Neutrophil (primary cell): ENCODE data around the gene SMURF1.

Experiments used
- H3K27ac ChIP-seq: fragments of 200-600 bp; sonication (generic); 2 replicates; pipeline ENCODE4 v1.5.1; 2016; ENCODE audit warnings: mild to moderate bottlenecking, moderate library complexity
- H3K27me3 ChIP-seq: fragments of 200-600 bp; sonication (generic); 2 replicates; pipeline ENCODE4 v1.6.0; 2016; ENCODE audit warnings: mild to moderate bottlenecking
- H3K36me3 ChIP-seq: fragments of 200-600 bp; sonication (generic); 2 replicates; pipeline ENCODE4 v1.5.1; 2017
- H3K4me1 ChIP-seq, 2 experiments: fragments of 200-600 bp in 1 of 2; sonication (generic) in 1 of 2; 1 replicate in 1 of 2; 2 replicates in 1 of 2; pipeline versions ENCODE4 v1.5.1 to v1.6.1; 2013 to 2016; ENCODE audit warnings: low read depth in 1 of 2, low read length in 1 of 2, mild to moderate bottlenecking in 1 of 2, moderate library complexity in 1 of 2; ENCODE audit not compliant: control insufficient read depth in 1 of 2, insufficient read depth in 1 of 2
- H3K4me3 ChIP-seq, 2 experiments: fragments of 200-600 bp in 1 of 2; sonication (generic) in 1 of 2; 1 replicate in 1 of 2; 2 replicates in 1 of 2; pipeline ENCODE4 v1.5.1; 2013 to 2016; ENCODE audit warnings: low read depth in 1 of 2, low read length in 1 of 2, mild to moderate bottlenecking in 1 of 2, moderate library complexity in 1 of 2
- H3K9me3 ChIP-seq: fragments of 200-600 bp; sonication (generic); 2 replicates; pipeline ENCODE4 v1.5.1; 2016
- TF ChIP-seq, protein P1 (sequence below): fragments of 200-600 bp; sonication (generic); IDR thresholded peaks from 2 replicates; pipeline ENCODE4 v1.5.1; 2016; ENCODE audit warnings: antibody characterized with exemption

The SMURF1 gene

GRCh38 chr7:99037327-99037940 lies 106.5 kb downstream of the SMURF1 start:
- H3K36me3 ChIP-seq: peaks cover 99% of the 10 kb centered on the region
- no peaks in the 10 kb centered on the region for H3K4me1 ChIP-seq
- TF ChIP-seq, protein P1, sequence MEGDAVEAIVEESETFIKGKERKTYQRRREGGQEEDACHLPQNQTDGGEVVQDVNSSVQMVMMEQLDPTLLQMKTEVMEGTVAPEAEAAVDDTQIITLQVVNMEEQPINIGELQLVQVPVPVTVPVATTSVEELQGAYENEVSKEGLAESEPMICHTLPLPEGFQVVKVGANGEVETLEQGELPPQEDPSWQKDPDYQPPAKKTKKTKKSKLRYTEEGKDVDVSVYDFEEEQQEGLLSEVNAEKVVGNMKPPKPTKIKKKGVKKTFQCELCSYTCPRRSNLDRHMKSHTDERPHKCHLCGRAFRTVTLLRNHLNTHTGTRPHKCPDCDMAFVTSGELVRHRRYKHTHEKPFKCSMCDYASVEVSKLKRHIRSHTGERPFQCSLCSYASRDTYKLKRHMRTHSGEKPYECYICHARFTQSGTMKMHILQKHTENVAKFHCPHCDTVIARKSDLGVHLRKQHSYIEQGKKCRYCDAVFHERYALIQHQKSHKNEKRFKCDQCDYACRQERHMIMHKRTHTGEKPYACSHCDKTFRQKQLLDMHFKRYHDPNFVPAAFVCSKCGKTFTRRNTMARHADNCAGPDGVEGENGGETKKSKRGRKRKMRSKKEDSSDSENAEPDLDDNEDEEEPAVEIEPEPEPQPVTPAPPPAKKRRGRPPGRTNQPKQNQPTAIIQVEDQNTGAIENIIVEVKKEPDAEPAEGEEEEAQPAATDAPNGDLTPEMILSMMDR: no peak
- no peaks in the 10 kb centered on the region for H3K27me3 ChIP-seq
- H3K4me3 ChIP-seq: no peak overlapping the region
- no peak overlapping the region for H3K27ac ChIP-seq
- no peaks in the 10 kb centered on the region for H3K9me3 ChIP-seq

DNA sequence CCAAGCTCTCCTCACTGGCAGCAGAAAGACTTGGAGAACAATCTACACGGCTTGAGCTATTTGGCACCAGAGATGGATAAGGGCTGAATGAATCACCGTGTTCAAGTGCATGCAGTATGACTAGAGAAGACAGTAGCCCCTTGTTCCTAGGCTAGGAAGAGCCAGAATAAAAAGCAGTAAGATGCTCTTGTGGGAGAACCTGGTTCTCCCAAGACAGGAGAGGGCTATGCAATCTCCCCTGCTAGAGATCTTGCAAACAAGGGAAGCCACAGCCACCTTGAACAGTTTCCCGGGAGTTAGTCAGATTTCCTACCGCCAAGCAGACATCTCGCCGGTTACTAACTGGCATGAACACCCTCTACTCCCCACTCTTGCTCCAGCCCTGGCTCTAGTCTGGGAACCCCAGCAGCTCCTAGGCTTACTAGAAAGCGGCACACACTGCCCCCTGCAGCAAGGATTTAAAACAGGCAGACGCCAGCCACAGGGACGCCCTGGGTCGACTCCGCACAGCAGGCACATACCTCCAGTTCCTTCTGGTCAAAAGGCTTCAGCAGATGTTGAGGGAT lies 107.3 kb downstream of the SMURF1 start:
- no peaks in the 10 kb centered on the region for H3K4me1 ChIP-seq
- no peak overlapping the region for H3K4me3 ChIP-seq
- TF ChIP-seq, protein P1: no peak
- H3K27me3 ChIP-seq: no peaks in the 10 kb centered on the region
- H3K9me3 ChIP-seq: no peaks in the 10 kb centered on the region
- H3K36me3 ChIP-seq: peaks cover 99% of the 10 kb centered on the region
- H3K27ac ChIP-seq: no peak overlapping the region

GRCh38 chr7:99035723-99036545 lies 108.0 kb downstream of the SMURF1 start:
- no peak overlapping the region for H3K27ac ChIP-seq
- no peak overlapping the region for H3K4me3 ChIP-seq
- TF ChIP-seq, protein P1: no peak
- no peaks in the 10 kb centered on the region for H3K27me3 ChIP-seq
- H3K9me3 ChIP-seq: no peaks in the 10 kb centered on the region
- no peaks in the 10 kb centered on the region for H3K4me1 ChIP-seq
- peaks cover 99% of the 10 kb centered on the region for H3K36me3 ChIP-seq

DNA sequence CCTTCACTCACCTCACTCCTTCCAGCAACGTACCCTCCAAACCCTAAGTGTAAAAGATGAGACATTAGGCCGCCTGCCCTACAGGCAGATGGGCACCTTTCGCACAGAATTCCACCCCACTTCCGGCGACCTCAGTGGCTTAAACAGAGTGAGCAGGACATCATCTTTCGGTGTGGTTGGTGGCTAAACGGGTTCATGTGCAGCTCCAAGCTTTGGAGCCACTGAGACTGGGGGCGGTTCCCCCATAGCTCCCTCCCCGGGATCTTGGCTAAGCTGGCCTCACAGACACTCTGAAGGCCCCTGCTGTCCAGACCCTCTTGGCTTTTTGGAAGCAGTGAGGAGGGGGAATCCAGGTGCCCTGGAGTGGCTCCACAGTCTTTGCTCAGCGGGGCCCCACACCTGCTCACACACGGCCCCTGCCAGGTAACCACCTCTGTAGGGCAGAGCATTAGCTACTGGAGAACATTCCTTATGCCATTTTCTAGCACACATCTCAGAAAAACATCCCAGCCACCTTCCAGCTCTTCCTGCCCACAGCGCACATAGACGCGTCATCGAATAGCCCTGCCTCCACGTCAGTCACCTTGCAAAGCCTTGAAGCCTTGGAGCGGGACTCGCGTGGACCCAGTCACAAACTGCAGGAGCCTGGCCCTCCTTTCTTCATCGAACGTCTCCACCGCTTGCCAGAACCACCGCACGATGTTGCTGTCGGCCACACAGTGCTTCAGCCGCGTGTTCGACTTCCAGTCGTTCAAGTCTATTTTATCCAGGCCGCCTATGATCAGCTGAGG lies 108.8 kb downstream of the SMURF1 start:
- Histone ChIP-seq H3K27me3 (no peaks in the 10 kb centered on the region), H3K4me1 (no peaks in the 10 kb centered on the region), H3K4me3 (no peak overlapping the region), H3K9me3 (no peaks in the 10 kb centered on the region), H3K36me3 (peaks cover 99% of the 10 kb centered on the region), H3K27ac (no peak overlapping the region)
- TF ChIP-seq, protein P1: no peak

GRCh38 chr7:99033765-99034164 lies 110.1 kb downstream of the SMURF1 start:
- Histone ChIP-seq H3K36me3 (peaks cover 100% of the 10 kb centered on the region), H3K27ac (no peak overlapping the region), H3K9me3 (no peaks in the 10 kb centered on the region), H3K4me3 (no peak overlapping the region), H3K27me3 (no peaks in the 10 kb centered on the region), H3K4me1 (no peaks in the 10 kb centered on the region)
- TF ChIP-seq, protein P1: no peak
